ENCODE data around the gene MACROD2. TPM values are rescaled to one million over a fixed set of nuclear protein-coding genes. Genes with fewer than 3 reads are reported as not detected.

Gene MACROD2
- total RNA-seq, 6 experiments from 2014 or later = 0.05 to 0.57 (median 0.11) TPM; not detected in 1

DNA sequence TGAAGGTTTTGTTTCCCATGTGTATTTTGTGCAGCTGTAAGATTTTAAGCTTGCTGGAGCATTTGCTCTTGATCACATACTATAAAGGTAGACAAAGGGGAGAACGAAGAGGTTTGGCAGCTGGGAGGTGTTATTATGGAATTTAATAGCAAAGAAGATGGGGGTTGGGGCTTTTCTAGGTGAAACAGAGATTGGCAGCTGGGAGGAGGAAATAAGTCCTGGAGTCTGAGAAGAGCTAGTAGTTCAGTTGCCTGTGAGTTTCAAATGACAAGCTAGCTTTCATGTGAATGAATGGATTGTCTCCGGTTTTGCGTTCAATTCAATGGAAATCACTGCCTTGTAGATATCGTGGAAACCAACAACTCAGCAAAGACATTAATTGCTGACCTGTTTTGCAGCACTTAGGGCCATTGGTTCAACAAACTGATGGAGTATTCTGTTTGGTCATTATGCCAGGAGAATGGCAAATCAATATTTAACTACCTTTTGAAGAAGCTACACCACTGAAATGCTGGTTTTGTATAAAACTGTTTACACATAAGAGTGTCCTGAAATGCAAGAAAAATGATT lies 380.2 kb downstream of the MACROD2 start:
- TF ChIP-seq, protein P1, sequence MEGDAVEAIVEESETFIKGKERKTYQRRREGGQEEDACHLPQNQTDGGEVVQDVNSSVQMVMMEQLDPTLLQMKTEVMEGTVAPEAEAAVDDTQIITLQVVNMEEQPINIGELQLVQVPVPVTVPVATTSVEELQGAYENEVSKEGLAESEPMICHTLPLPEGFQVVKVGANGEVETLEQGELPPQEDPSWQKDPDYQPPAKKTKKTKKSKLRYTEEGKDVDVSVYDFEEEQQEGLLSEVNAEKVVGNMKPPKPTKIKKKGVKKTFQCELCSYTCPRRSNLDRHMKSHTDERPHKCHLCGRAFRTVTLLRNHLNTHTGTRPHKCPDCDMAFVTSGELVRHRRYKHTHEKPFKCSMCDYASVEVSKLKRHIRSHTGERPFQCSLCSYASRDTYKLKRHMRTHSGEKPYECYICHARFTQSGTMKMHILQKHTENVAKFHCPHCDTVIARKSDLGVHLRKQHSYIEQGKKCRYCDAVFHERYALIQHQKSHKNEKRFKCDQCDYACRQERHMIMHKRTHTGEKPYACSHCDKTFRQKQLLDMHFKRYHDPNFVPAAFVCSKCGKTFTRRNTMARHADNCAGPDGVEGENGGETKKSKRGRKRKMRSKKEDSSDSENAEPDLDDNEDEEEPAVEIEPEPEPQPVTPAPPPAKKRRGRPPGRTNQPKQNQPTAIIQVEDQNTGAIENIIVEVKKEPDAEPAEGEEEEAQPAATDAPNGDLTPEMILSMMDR (IDR thresholded peaks at IDR 0.05) = no peak
- Mint-ChIP-seq H3K4me3 (no peak overlapping the region), H3K27me3 (ENCODE audit: insufficient read depth) (no peaks in the 10 kb centered on the region; the same call in 1 of the 2 replicates), H3K27ac (no peak overlapping the region), H3K4me1 (ENCODE audit: low read depth) (no peaks in the 10 kb centered on the region), H3K9me3 (peaks cover 34% of the 10 kb centered on the region), H3K36me3 (ENCODE audit: low read depth) (no peaks in the 10 kb centered on the region)
- no peak for DNase-seq

DNA sequence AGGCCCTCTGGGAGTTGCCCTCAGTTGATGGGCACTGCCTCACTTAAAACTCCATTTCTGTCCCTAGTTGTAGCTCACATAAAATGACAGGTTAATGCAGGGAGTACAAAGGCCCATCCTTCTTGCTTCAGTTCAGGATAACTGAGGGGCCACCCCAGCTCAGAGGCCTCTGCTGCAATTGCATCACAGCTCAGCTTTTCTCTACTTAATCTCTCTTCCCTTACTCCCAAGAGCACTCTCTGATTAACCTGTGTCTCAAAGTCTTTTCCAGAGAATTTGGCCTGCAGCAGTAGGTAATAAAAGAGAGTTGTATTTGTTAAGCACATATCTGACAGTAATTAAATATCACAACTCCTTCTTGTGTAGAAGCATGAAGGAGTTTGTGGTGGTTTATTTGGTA lies 383.0 kb downstream of the MACROD2 start:
- Mint-ChIP-seq H3K4me1 (ENCODE audit: low read depth) (no peaks in the 10 kb centered on the region), H3K9me3 (peaks cover 44% of the 10 kb centered on the region), H3K27ac (no peak overlapping the region), H3K36me3 (ENCODE audit: low read depth) (no peaks in the 10 kb centered on the region), H3K27me3 (ENCODE audit: insufficient read depth) (no peaks in the 10 kb centered on the region; the same call in 1 of the 2 replicates), H3K4me3 (no peak overlapping the region)
- DNase-seq = no peak
- TF ChIP-seq, protein P1 (IDR thresholded peaks at IDR 0.05) = no peak

DNA sequence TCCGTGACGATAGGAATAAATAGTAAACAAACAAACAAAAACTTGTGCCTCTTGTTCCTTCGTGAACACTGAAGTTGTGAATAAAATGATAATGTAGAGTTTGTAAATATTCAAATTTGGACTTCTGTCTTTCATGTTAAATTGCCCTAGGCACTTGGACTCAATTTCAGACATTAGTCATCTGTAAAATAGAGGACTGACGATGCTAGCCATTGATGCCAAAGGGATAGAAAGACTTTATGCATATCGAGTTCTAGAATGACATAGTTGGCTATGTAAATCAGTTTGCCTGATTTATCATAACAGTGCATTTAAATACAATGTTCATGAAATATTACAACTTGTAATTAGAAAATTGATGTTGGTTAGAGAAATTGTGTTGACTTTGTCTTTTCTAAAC lies 388.0 kb downstream of the MACROD2 start:
- H3K27ac Mint-ChIP-seq = no peak overlapping the region
- H3K36me3 Mint-ChIP-seq (ENCODE audit: low read depth) = no peaks in the 10 kb centered on the region
- TF ChIP-seq, protein P1 (IDR thresholded peaks at IDR 0.05) = no peak
- peaks cover 55% of the 10 kb centered on the region for H3K9me3 Mint-ChIP-seq
- H3K4me3 Mint-ChIP-seq = no peak overlapping the region
- H3K4me1 Mint-ChIP-seq (ENCODE audit: low read depth) = no peaks in the 10 kb centered on the region
- H3K27me3 Mint-ChIP-seq (ENCODE audit: insufficient read depth) = no peaks in the 10 kb centered on the region; the same call in 1 of the 2 replicates
- no peak for DNase-seq

DNA sequence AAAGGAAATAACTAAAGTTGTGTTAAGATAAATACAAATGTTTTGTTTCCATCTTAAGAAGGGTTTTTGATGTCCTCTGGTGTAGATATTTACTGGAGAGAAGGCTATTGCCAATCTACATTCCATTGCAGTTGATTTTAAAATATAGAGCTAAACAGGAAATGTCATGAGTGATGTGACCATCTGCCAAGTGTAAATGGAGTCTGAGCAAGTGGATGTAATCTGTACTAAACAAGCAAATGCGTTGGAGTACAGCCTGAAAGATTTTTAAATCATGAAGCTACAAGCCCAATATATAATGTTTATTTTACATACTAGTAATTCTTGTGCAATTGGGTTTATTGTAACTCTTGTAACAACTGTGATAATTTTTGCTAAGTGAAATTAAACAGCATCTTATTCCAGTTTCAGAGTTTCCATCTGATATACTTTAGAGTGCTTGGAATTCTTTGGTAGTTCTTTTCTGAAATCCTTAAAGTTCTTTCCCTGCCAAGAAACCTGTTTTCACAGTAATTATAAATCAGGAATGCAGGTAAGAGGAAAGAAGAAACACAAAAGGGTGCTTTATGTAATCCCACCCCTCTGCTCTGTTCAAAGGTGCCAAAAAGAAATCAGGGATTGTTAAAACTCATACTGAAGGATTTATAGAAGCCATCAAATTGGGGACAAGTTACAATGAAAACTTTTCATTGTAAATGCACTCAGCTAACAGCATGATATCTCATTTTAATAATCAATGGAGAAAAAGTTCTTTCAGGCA lies 389.3 kb downstream of the MACROD2 start:
- no peak for DNase-seq
- H3K36me3 Mint-ChIP-seq (ENCODE audit: low read depth) = peaks cover 3% of the 10 kb centered on the region; the same call in 1 of the 2 replicates
- H3K9me3 Mint-ChIP-seq = peaks cover 52% of the 10 kb centered on the region
- no peaks in the 10 kb centered on the region for H3K27me3 Mint-ChIP-seq (ENCODE audit: insufficient read depth)
- TF ChIP-seq, protein P1 (IDR thresholded peaks at IDR 0.05) = no peak
- H3K4me3 Mint-ChIP-seq = no peak overlapping the region
- H3K27ac Mint-ChIP-seq = no peak overlapping the region
- no peaks in the 10 kb centered on the region for H3K4me1 Mint-ChIP-seq (ENCODE audit: low read depth)

DNA sequence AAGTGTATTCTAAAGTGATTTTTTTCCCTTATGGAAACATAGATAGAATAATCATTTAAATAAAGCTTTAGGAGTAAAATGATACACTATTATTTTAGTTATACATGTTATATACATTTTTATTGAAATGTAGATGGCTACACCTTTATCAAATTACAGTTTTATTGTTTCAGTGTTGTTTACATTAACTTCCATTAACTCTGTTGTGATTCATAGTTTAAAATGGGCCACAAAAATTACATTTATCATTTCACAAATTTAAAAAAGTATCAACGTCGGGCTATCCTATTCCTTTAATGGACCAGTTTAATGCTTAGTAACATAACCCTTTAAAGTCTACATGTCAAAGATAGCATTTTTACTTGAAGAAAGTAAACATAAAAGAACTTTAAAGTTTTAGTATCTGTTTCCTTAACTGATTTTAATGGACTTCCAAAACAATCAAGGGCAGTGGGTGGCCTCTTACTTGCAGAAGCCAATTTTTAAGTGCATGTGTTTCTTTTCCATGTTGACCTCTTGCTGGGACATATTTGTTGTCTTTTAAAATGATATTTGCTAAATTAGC lies 389.9 kb downstream of the MACROD2 start:
- no peak overlapping the region for H3K4me3 Mint-ChIP-seq
- H3K4me1 Mint-ChIP-seq (ENCODE audit: low read depth) = no peaks in the 10 kb centered on the region
- no peak overlapping the region for H3K27ac Mint-ChIP-seq
- H3K36me3 Mint-ChIP-seq (ENCODE audit: low read depth) = peaks cover 3% of the 10 kb centered on the region; the same call in 1 of the 2 replicates
- no peak for DNase-seq
- no peaks in the 10 kb centered on the region for H3K27me3 Mint-ChIP-seq (ENCODE audit: insufficient read depth)
- H3K9me3 Mint-ChIP-seq = peaks cover 53% of the 10 kb centered on the region
- TF ChIP-seq, protein P1 (IDR thresholded peaks at IDR 0.05) = no peak
